ENCODE measurements around the gene BPI.
"Not testable (repeated sequence)": the region's sequence is repeated elsewhere in the genome, so short reads cannot be mapped to it uniquely, and the experiment has no call there.

The BPI gene

DNA sequence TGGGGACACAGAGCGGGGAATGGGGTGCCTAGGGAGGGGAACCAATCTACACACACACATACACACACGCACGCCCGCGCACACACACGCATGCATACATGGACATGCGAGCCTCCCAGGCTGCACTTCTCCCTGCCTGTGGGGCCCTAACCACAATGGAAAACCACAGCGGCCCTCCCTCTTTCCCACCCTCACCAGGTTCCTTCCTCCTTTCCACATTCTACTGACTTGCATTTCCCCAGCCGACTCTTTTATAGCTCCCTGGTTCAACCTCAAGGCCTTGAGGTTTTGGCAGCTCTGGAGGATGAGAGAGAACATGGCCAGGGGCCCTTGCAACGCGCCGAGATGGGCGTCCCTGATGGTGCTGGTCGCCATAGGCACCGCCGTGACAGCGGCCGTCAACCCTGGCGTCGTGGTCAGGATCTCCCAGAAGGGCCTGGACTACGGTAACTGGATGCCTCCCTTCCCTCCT lies at the start of gene BPI:
Gene BPI, plus strand, starts transcription at position 249 of the 472 bp plus-strand sequence. Its CDS starts 68 bp downstream, at position 317.
- DNase-seq: peak; percentile 95 to 96

DNA sequence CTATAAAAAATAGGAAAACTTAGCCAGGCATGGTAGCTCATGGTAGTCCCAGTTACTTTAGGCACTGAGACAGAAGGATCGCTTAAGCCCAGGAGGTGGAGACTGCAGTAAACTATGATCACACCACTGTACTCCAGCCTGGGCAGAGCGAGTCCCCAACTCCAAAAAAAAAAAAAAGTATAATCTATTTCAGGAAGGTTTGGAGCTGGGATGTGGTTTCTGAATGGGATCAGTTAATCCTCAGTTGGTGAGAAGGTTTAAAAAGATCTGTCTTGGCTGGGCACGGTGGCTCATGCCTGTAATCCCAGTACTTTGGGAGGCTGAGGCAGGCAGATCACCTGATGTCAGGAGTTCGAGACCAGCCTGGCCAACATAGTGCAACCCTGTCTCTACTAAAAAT lies 49.3 kb upstream of the BPI start:
- DNase-seq: not testable (repeated sequence)

- no peak for DNase-seq
Measured at GRCh38 chr20:38255393-38255792, 48.6 kb upstream of the BPI start.

GRCh38 chr20:38256021-38256420 lies 47.9 kb upstream of the BPI start:
- DNase-seq: no peak

DNA sequence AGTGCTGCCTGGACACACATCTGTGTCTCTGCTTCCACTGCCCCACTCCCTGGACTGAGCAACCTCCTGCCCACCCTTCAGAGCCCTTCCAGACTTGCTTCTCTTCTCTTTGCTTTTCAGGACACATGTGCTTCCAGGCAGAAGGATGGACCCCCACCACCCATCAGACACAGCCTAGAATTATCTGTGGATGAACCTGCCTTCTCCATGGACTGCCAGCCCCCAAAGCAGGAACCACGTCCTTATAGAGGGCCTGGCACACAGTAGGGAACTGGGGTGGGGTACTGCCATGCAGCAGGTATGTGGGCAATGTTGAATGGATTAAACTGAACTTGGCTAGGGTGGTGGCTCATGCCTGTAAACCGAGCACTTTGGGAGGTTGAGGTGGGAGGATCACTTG lies 47.0 kb upstream of the BPI start:
- DNase-seq: no peak

GRCh38 chr20:38258545-38259215 lies 45.3 kb upstream of the BPI start:
- DNase-seq: no peak

DNA sequence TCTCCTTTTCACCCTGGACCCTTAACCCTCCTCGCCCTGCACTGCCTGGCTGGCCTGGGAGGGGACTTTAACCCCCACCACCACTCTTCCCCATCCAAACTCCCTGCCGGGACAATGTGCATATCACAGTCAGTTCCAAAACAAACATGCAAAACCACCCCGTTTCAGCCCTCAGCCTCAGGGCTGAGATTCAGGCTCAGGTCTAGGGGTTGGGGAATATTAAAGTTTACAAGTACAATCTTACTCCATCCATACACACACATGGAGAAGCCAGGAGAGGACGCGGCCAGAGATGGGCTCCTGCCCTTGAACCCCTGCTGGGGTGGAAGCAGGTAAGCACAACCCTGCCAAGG lies 44.0 kb upstream of the BPI start:
- no peak for DNase-seq

GRCh38 chr20:38260378-38261053 lies 43.4 kb upstream of the BPI start, which contains the start of gene KIAA1755:
Gene KIAA1755 (minus strand): TSS chr20:38260735. CDS start chr20:38260500, 235 bp downstream.
- no peak for DNase-seq

DNA sequence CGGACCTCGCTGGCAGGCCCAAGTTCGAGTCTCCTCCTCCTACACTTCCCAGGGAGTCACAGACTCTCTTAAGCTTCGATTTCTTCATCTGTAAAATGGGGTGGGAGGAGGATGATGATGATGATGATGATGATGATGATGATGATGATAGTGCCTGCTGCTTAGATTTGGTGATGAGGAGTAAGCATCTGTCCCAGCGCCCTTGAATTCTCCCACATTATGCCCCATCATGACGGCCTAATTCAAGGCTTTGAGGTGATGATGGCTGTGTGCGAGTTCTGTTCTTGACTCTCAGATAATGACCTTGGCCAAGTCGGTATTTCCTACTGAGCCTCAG lies 42.9 kb upstream of the BPI start:
- DNase-seq: no peak

DNA sequence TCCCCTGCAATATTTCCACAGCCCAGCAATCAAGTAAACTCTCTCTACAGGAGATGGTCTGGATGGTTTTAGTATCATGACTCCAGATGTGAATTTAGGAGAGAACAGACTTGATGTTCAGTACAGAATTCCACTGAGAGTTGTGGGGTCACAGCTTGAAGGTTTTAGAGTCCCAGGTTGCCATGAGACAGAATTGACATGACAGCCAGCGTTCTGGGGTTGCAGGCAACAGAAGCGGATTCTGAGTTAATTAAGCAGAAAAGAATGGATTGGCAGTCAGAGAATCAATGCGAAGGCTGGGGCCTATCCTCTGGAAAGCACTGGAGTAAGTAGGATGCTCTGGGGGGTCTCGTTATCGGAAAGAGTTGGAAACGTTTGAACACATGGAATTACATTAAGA lies 41.0 kb upstream of the BPI start:
- no peak for DNase-seq

- DNase-seq: no peak
Measured at GRCh38 chr20:38266426-38266825, 37.5 kb upstream of the BPI start.

GRCh38 chr20:38267296-38267695 lies 36.7 kb upstream of the BPI start:
- DNase-seq: no peak

DNA sequence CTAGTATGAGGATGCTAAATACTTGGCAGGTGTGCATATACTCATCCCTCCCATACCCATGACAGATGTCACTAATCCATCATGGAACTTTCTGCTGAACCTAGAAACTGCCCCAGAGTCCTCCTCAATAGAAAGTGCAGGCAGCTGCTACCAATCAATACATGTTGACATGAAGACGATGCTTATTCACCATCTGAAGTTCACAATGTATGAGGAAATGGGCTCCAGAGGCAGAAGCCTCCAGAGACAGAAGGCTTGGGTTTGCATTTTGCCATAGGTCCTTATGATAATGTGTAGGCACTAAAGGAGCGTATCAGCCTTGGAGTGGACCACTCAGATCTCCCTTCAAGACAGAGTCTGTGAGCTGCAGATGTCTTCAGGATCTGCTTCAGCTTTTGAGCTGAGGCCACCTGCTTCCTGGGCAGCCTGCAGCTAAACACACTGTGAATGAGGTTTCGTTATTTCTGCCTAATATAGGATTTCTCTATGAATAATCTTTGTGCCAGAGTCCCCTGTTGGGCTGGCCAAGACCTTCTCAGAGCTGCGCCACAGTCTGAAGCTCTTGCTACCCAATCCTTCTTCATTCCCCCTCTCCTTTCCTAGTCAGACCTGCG lies 35.9 kb upstream of the BPI start:
- DNase-seq: no peak

DNA sequence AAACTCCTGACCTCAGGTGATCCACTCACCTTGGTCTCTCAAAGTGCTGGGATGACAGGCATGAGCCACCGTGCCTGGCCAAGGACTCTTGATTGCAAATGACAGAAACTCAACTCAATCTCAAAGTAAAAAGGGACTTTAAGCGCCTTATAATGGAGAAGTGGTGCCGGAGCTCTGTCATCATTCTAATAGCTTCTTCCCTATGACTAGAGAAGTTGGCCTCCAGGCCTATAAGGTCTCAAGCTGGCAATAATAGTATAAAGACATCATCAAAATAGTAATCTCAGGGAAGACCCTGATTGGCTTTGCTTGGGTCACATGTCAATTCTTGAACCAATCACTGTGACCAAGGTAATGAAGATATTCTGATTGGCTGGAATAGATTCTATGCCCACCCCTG lies 34.9 kb upstream of the BPI start:
- no peak for DNase-seq

GRCh38 chr20:38269715-38270114 lies 34.2 kb upstream of the BPI start:
- no peak for DNase-seq

DNA sequence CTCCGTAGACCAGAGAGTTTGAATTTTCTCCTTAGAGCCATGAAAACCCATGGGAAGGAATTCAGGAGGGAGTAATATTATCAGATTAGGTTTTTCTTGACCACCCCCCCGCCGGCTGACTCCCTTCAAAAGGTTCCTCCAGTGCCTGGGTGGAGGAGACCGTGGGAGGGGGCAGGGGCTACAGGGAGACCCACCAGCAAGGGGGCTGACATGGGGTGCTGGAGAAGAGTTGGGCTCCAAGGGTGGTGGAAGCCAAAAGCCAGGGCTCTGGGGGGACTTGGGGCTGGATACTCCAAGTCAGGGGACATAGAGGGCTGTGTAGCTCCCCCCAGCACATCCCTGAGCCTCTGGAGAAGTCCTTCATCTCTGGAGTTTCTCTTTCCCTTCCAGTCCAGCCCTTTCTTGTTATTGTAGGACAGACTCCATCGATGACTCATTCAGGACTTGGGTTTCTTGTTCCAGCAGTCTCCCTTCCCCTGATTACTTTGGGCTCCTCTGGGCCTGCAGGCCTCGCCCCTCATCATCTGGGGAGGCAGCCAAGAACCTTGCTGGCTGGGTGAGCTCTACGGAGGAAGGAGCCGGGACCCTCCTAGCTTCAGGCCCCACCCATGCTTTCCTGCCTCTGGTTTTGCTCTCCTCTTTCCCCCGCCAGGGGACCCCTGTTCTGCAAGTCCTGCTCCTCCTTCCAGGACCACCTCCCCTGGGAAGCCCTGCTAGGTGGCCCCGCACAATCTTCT lies 32.9 kb upstream of the BPI start:
- peak in 1 of 2 experiments; percentile 7 for DNase-seq

DNA sequence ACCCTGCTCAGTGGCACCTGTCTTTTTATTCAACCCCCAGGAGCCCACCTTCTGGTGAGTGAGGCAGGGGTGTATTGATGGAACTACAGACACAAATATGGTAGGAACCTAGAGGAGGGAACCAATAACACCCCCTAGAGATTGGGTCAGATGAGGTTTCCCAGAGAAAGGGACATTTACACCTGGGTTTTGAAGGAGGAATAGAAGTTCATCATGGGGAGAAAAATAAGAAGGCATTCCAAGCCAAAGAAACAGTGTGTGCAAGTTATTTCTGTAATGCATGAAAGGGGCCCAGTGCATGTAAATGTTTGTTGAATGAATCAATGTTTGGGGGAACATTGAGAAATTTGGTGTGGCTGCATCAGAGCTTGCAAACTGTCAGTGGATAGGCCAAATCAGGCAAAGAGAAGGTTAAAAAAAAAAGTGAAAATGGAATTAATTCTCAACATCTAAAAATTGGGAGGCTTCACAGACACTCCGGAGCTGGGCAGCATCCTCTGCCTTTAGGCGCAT lies 32.3 kb upstream of the BPI start:
- DNase-seq: no peak

GRCh38 chr20:38272398-38272797 lies 31.6 kb upstream of the BPI start:
- no peak for DNase-seq

DNA sequence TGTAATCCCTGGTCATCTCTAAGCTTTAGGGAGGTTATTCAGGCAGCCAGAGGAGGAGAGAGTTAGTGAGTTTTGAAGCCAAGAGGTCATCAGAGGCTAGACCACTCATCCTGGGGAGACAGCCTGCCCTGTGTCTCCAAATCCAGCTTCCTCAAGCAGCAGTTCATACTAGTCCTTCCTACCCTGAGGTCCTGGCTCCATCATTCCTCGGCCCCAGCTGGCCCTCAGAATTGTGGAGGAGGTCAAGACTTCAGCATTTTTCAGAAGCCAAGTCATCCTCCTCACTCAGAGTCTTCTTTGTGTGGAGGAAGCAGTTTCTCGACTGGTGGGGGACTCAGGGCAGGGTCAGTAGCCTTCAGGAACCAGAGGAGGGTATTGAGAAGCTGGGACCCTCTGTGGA lies 31.0 kb upstream of the BPI start:
- no peak for DNase-seq

GRCh38 chr20:38275815-38276550 lies 28.0 kb upstream of the BPI start:
- DNase-seq: peak; percentile 55 to 72

DNA sequence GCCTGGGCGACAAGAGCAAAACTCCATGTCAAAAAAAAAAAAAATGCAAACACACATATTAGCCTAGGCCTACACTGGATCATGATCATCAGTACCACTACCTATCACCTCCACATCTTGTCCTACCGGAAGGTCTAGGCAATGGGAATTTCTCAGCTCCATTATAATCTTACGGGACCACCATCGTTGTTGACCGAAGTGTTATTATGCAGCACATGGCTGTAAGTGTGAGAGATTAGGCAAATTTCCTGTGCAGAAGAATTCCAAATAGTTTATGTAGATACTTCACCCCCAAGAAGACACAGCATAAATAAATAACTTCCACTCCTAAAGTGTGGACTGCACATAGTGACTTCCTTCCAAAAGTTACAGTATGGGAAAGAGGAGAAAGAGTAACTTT lies 26.7 kb upstream of the BPI start:
- no peak for DNase-seq

DNA sequence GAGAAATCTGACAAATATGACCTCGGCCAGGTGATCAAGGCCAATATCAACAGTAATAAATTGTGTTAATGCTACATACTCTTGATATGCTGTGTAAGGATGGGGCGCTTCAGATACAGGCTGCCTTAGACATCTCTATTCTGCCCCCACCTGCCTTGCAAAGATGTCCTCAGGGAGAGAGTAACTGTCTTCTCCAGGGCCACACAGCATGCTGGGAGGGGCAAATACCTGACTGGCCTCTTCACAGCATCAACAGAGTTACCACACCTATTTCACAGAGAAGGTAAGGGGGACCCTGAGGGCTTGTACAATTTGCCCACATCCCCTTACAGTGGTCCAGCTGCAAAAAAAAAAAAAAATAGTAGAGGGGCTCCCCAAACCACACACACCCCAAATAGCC lies 26.3 kb upstream of the BPI start:
- DNase-seq: no peak

GRCh38 chr20:38278131-38278530 lies 25.8 kb upstream of the BPI start:
- DNase-seq: no peak

All from Kasumi-1 (cell line).